Endothelial cell of umbilical vein (primary cell): ENCODE results near the gene CIRBP. TPM values are rescaled to one million over a fixed set of nuclear protein-coding genes. Genes with fewer than 3 reads are reported as not detected.

Experiments used
- BruUV-seq: library from RNA; stranded (reverse); fragments of 400-500 nt; replicated peaks from 2 replicates; lab custom pipeline; 2021; lab: Mats Ljungman, UMichigan
- CTCF ChIA-PET: fragments of 300-600, 350-600 bp; sonication (Branson Sonifier 250); formaldehyde crosslinking; loops from one replicate; lab custom pipeline; 2021; ENCODE audit warnings: antibody characterized with exemption, inconsistent platforms; lab: Charles Lee
- POLR2A ChIA-PET: fragments of 300-600, 350-600 bp; sonication (Branson Sonifier 250); formaldehyde crosslinking; loops from one replicate; lab custom pipeline; 2021; ENCODE audit warnings: antibody characterized with exemption, inconsistent platforms; lab: Charles Lee
- DNase-seq: peaks from one replicate; pipeline ENCODE4 v3.0.0-alpha.2; 2011; ENCODE audit warnings: low read depth, low spot score
- FAIRE-seq: peaks from 2 replicates; lab custom pipeline; 2011; peaks lifted over from hg19 to GRCh38; lab: Jason Lieb, UNC
- H2AFZ ChIP-seq: 2 replicates; pipeline ENCODE4 v1.6.0; 2012; ENCODE audit warnings: low read depth, low read length, control low read depth, inconsistent platforms
- H3K27ac ChIP-seq: 2 replicates; pipeline ENCODE4 v1.5.1; 2011; ENCODE audit warnings: low read depth, mild to moderate bottlenecking, control low read depth, low read length, moderate library complexity; ENCODE audit not compliant: insufficient read depth
- H3K27me3 ChIP-seq, 2 experiments: 2 replicates each; pipeline versions ENCODE4 v1.6.0 to v1.6.1; 2011; ENCODE audit warnings: low read length in 2 of 2, mixed read lengths in 1 of 2; ENCODE audit not compliant: control insufficient read depth in 2 of 2, insufficient read depth in 2 of 2
- H3K36me3 ChIP-seq, 2 experiments: 2 replicates in 1 of 2; 3 replicates in 1 of 2; pipeline ENCODE4 v1.5.1; 2011; ENCODE audit warnings: low read length in 2 of 2, mild to moderate bottlenecking in 1 of 2, moderate library complexity in 1 of 2; ENCODE audit not compliant: control insufficient read depth in 2 of 2, insufficient read depth in 2 of 2; ENCODE audit errors: extremely low read depth in 1 of 2
- H3K4me1 ChIP-seq: 3 replicates; pipeline ENCODE4 v1.5.1; 2011; ENCODE audit warnings: mild to moderate bottlenecking, low read length; ENCODE audit not compliant: control insufficient read depth, insufficient read depth; ENCODE audit errors: extremely low read depth
- H3K4me2 ChIP-seq: 2 replicates; pipeline ENCODE4 v1.6.1; 2011; ENCODE audit warnings: low read length, control low read depth, mixed read lengths; ENCODE audit not compliant: insufficient read depth
- H3K4me3 ChIP-seq, 3 experiments: fragments of 200-600 bp in 1 of 3; sonication (generic), shearing (Covaris generic) in 1 of 3; replicated peaks in 1 of 3; 2 replicates each; pipeline ENCODE4 v1.5.1; 2011 to 2016; ENCODE audit warnings: control low read depth in 3 of 3, low read length in 3 of 3, mild to moderate bottlenecking in 2 of 3, inconsistent platforms in 1 of 3, low read depth in 1 of 3, moderate library complexity in 1 of 3; ENCODE audit not compliant: insufficient read depth in 1 of 3
- H3K79me2 ChIP-seq: 2 replicates; pipeline ENCODE4 v1.6.0; 2012; ENCODE audit warnings: low read length, inconsistent platforms; ENCODE audit not compliant: control insufficient read depth, insufficient read depth
- H3K9ac ChIP-seq: replicated peaks from 2 replicates; pipeline ENCODE3; 2011; ENCODE audit warnings: low read length, control low read depth; ENCODE audit not compliant: insufficient read depth; ENCODE audit errors: extremely low read depth
- H3K9me1 ChIP-seq: replicated peaks from 3 replicates; pipeline ENCODE4 v1.6.0; 2011; ENCODE audit warnings: mild to moderate bottlenecking, low read length; ENCODE audit not compliant: control insufficient read depth, insufficient read depth; ENCODE audit errors: extremely low read depth
- H3K9me3 ChIP-seq: replicated peaks from 2 replicates; pipeline ENCODE4 v1.5.1; 2012; ENCODE audit warnings: low read length, inconsistent platforms; ENCODE audit not compliant: control insufficient read depth, insufficient read depth
- H4K20me1 ChIP-seq: replicated peaks from 2 replicates; pipeline ENCODE3; 2011; ENCODE audit warnings: mild to moderate bottlenecking, low read length; ENCODE audit not compliant: control insufficient read depth, insufficient read depth; ENCODE audit errors: extremely low read depth
- CTCF ChIP-seq, 2 donors: IDR thresholded peaks; 1 replicate in 1 of 2; 2 replicates in 1 of 2; pipeline ENCODE4 v1.5.1; 2011; ENCODE audit warnings: low read length in 2 of 2, mild to moderate bottlenecking in 2 of 2, moderate library complexity in 2 of 2, control low read depth in 1 of 2, inconsistent platforms in 1 of 2, low read depth in 1 of 2; ENCODE audit not compliant: insufficient read depth in 1 of 2; ENCODE audit errors: extremely low read depth in 1 of 2
- EZH2 ChIP-seq: IDR thresholded peaks from 2 replicates; pipeline ENCODE4 v1.6.1; 2012; ENCODE audit warnings: borderline replicate concordance, low read depth, mild to moderate bottlenecking, moderate library complexity, low read length, inconsistent platforms; ENCODE audit not compliant: severe bottlenecking
- FOS ChIP-seq: IDR thresholded peaks from 2 replicates; pipeline ENCODE4 v1.6.1; 2011; ENCODE audit warnings: mild to moderate bottlenecking, low read length, moderate library complexity, borderline replicate concordance; ENCODE audit not compliant: insufficient read depth
- GATA2 ChIP-seq: IDR thresholded peaks from 2 replicates; pipeline ENCODE4 v1.7.0; 2011; ENCODE audit warnings: low read depth, mild to moderate bottlenecking, moderate library complexity, mixed read lengths, low read length; ENCODE audit not compliant: insufficient read length, insufficient read depth
- JUN ChIP-seq: IDR thresholded peaks from 2 replicates; pipeline ENCODE4 v1.6.1; 2011; ENCODE audit warnings: borderline replicate concordance, low read depth; ENCODE audit not compliant: insufficient read length, insufficient read depth
- MAX ChIP-seq: IDR thresholded peaks from 2 replicates; pipeline ENCODE4 v1.6.1; 2011; ENCODE audit not compliant: insufficient read depth, insufficient read length
- MYC ChIP-seq: IDR thresholded peaks from one replicate; pipeline ENCODE4 v1.6.1; 2011; ENCODE audit warnings: mild to moderate bottlenecking, low read depth, low read length
- POLR2A ChIP-seq: IDR thresholded peaks from 2 replicates; pipeline ENCODE4 v1.6.1; 2012; ENCODE audit warnings: low read depth, mild to moderate bottlenecking, control low read depth, low read length
- POLR2AphosphoS5 ChIP-seq: IDR thresholded peaks from 2 replicates; pipeline ENCODE4 v1.6.1; 2012; ENCODE audit warnings: low read depth, mild to moderate bottlenecking, control low read depth, low read length, moderate library complexity; ENCODE audit not compliant: insufficient read depth
- dilution Hi-C: fragments of 300-500 bp; cut with MboI; formaldehyde crosslinking; loops from one replicate; pipeline ENCODE4 v1.15.0; 2019; ENCODE audit warnings: low sequenced_read_pairs; ENCODE audit not compliant: extremely low pct_ligation_motif_present
- intact Hi-C: fragments of 100-400 bp; cut with micrococcal nuclease; formaldehyde crosslinking; loops from one replicate; pipeline ENCODE4 v1.10.0; 2022
- polyA plus RNA-seq, 4 experiments: library from polyadenylated mRNA; depleted of rRNA in 3 of 4; stranded (reverse) in 3 of 4; unstranded in 1 of 4; fragments of >200 nt; gene quantifications; 2 replicates each; pipeline versions ENCODE4 v1.2.1 to v1.2.3, GENCODE V29; 2011 to 2012; ENCODE audit warnings: missing spikeins in 1 of 4
- total RNA-seq: library from RNA; stranded (reverse); gene quantifications from 2 replicates; pipeline ENCODE4 v1.2.3, GENCODE V29; 2021

The CIRBP gene
- total and polyA plus RNA-seq, 2 donors (not counting 3 experiments of a cell fraction or from before 2014, with no cell fraction given), result 225 to 439 TPM

DNA sequence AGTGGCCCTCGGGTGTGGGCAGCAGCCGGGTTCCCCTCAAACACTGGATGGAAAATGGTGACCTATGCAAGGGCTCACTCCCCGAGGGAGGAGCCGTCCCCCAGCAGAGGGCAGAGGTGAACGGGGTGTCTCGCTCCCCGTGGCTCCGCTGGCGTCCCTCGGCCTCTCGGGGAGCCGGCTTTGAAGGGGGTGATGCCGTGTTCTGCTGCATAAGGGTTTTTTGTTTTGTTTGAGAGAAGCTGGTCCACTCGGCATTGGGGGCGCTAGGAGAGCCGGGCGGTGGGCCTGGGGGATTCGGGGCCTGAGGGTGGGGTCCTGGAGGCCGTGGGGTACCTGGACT lies 20.5 kb downstream of the CIRBP start:
- TF ChIP-seq POLR2AphosphoS5 (no peak), GATA2 (no peak), CTCF (IDR thresholded peaks at IDR 0.05; ENCODE audit: extremely low read depth in 1 of 2, insufficient read depth in 1 of 2, low read depth in 1 of 2, low read length in 2 of 2) (no peak), FOS (no peak), EZH2 (no peak), POLR2A (no peak), MAX (no peak), MYC (no peak), JUN (no peak)
- no TSS peak for BruUV-seq
- no peak overlapping the region for H3K4me2 ChIP-seq
- no peaks in the 10 kb centered on the region for H3K9me3 ChIP-seq
- intact Hi-C loops (no loop called here), dilution Hi-C loops (no loop called here)
- H3K9me1 ChIP-seq, result no peaks in the 10 kb centered on the region
- no peak overlapping the region for H3K27ac ChIP-seq
- H4K20me1 ChIP-seq, result no peaks in the 10 kb centered on the region
- DNase-seq (no peak), FAIRE-seq (no peak)
- ChIA-PET POLR2A (no interaction called here), CTCF (no interaction called here)
- H3K4me1 ChIP-seq, result no peaks in the 10 kb centered on the region
- H3K27me3 ChIP-seq, result peaks cover 8 to 15% of the 10 kb centered on the region in 2 experiments
- H3K79me2 ChIP-seq, result no peaks in the 10 kb centered on the region
- no peak overlapping the region for H3K4me3 ChIP-seq
- H3K36me3 ChIP-seq, result no peaks in the 10 kb centered on the region
- H2AFZ ChIP-seq, result no peak overlapping the region
- H3K9ac ChIP-seq, result no peak overlapping the region
